ENCODE results near the gene CNTN6. TPM values are rescaled to one million over a fixed set of nuclear protein-coding genes. Genes with fewer than 3 reads are reported as not detected.

The CNTN6 gene
- polyA plus RNA-seq, 1 donor (not counting 4 experiments of a cell fraction or from before 2014, with no cell fraction given): not detected

DNA sequence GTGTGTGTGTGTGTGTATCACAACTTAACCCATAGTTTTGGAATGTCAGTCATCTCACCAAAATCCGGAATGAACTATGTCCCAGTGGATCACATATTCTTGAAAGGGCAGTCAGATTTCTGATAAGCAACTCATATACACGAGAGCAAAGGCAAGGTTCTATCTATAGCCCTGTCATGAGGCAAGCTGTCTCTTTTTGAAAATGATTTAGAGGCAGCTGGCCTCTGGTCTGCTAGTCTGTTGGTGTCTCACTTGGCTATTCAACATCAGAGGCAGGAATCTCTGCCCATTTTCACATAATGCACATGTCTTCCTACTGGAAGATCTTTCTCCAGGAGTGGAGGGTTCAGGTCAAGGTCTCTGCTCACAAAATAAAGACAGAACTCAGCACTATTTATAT lies 79.8 kb downstream of the CNTN6 start:
- FAIRE-seq (no peak), DNase-seq (ENCODE audit: low read depth, low spot score) (no peak)
- Histone ChIP-seq H3K27ac (ENCODE audit: control insufficient read depth, insufficient read depth, low read length) (no peak overlapping the region), H3K9me1 (ENCODE audit: control insufficient read depth, extremely low read depth, insufficient read depth, low read length) (no peaks in the 10 kb centered on the region), H4K20me1 (ENCODE audit: control insufficient read depth, extremely low read depth, insufficient read depth, low read length) (no peaks in the 10 kb centered on the region), H3K4me1 (ENCODE audit: control insufficient read depth, extremely low read depth, insufficient read depth, low read length) (no peaks in the 10 kb centered on the region), H3K9ac (ENCODE audit: control insufficient read depth, extremely low read depth, insufficient read depth, low read length) (no peak overlapping the region), H3K4me2 (ENCODE audit: control insufficient read depth, extremely low read depth, insufficient read depth, low read depth, low read length) (no peak overlapping the region), H3K36me3 (ENCODE audit: control insufficient read depth in 2 of 2, extremely low read depth in 1 of 2, insufficient read depth in 2 of 2, low read length in 2 of 2) (no peaks in the 10 kb centered on the region), H2AFZ (ENCODE audit: control insufficient read depth, low read length) (no peak overlapping the region), H3K4me3 (ENCODE audit: control insufficient read depth in 2 of 3, extremely low read depth in 1 of 3, insufficient read depth in 2 of 3, low read depth in 1 of 3, low read length in 3 of 3) (no peak overlapping the region), H3K9me3 (ENCODE audit: control insufficient read depth, low read depth, low read length) (no peaks in the 10 kb centered on the region), H3K27me3 (ENCODE audit: control insufficient read depth, extremely low read depth, insufficient read depth, low read length) (no peaks in the 10 kb centered on the region), H3K79me2 (ENCODE audit: control insufficient read depth, insufficient read depth, low read length) (no peaks in the 10 kb centered on the region)
- TF ChIP-seq, protein P1, sequence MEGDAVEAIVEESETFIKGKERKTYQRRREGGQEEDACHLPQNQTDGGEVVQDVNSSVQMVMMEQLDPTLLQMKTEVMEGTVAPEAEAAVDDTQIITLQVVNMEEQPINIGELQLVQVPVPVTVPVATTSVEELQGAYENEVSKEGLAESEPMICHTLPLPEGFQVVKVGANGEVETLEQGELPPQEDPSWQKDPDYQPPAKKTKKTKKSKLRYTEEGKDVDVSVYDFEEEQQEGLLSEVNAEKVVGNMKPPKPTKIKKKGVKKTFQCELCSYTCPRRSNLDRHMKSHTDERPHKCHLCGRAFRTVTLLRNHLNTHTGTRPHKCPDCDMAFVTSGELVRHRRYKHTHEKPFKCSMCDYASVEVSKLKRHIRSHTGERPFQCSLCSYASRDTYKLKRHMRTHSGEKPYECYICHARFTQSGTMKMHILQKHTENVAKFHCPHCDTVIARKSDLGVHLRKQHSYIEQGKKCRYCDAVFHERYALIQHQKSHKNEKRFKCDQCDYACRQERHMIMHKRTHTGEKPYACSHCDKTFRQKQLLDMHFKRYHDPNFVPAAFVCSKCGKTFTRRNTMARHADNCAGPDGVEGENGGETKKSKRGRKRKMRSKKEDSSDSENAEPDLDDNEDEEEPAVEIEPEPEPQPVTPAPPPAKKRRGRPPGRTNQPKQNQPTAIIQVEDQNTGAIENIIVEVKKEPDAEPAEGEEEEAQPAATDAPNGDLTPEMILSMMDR (optimal IDR thresholded peaks at IDR 0.05 in 1 of 3, IDR thresholded peaks at IDR 0.05 in 1 of 3, conservative IDR thresholded peaks at IDR 0.05 in 1 of 3; ENCODE audit: extremely low read depth in 1 of 3, insufficient read depth in 2 of 3, low read length in 3 of 3): no peak
- no peak for TF ChIP-seq EZH2 (IDR thresholded peaks at IDR 0.05; ENCODE audit: low read length)
- dilution Hi-C loops (cut with MboI; ENCODE audit: extremely low pct_ligation_motif_present, low sequenced_read_pairs): no loop called here

- TF ChIP-seq EZH2 (IDR thresholded peaks at IDR 0.05; ENCODE audit: low read length): no peak
- TF ChIP-seq, protein P1 (optimal IDR thresholded peaks at IDR 0.05 in 1 of 3, IDR thresholded peaks at IDR 0.05 in 1 of 3, conservative IDR thresholded peaks at IDR 0.05 in 1 of 3; ENCODE audit: extremely low read depth in 1 of 3, insufficient read depth in 2 of 3, low read length in 3 of 3): no peak
- H3K9me1 ChIP-seq (ENCODE audit: control insufficient read depth, extremely low read depth, insufficient read depth, low read length): no peaks in the 10 kb centered on the region
- no peaks in the 10 kb centered on the region for H3K36me3 ChIP-seq (ENCODE audit: control insufficient read depth in 2 of 2, extremely low read depth in 1 of 2, insufficient read depth in 2 of 2, low read length in 2 of 2)
- FAIRE-seq: no peak
- DNase-seq (ENCODE audit: low read depth, low spot score): no peak
- no peak overlapping the region for H3K4me2 ChIP-seq (ENCODE audit: control insufficient read depth, extremely low read depth, insufficient read depth, low read depth, low read length)
- H3K79me2 ChIP-seq (ENCODE audit: control insufficient read depth, insufficient read depth, low read length): no peaks in the 10 kb centered on the region
- no peaks in the 10 kb centered on the region for H4K20me1 ChIP-seq (ENCODE audit: control insufficient read depth, extremely low read depth, insufficient read depth, low read length)
- no peak overlapping the region for H3K27ac ChIP-seq (ENCODE audit: control insufficient read depth, insufficient read depth, low read length)
- dilution Hi-C loops (cut with MboI; ENCODE audit: extremely low pct_ligation_motif_present, low sequenced_read_pairs): no loop called here
- H3K4me1 ChIP-seq (ENCODE audit: control insufficient read depth, extremely low read depth, insufficient read depth, low read length): no peaks in the 10 kb centered on the region
- no peaks in the 10 kb centered on the region for H3K27me3 ChIP-seq (ENCODE audit: control insufficient read depth, extremely low read depth, insufficient read depth, low read length)
- no peak overlapping the region for H3K9ac ChIP-seq (ENCODE audit: control insufficient read depth, extremely low read depth, insufficient read depth, low read length)
- H3K9me3 ChIP-seq (ENCODE audit: control insufficient read depth, low read depth, low read length): no peaks in the 10 kb centered on the region
- H3K4me3 ChIP-seq (ENCODE audit: control insufficient read depth in 2 of 3, extremely low read depth in 1 of 3, insufficient read depth in 2 of 3, low read depth in 1 of 3, low read length in 3 of 3): no peak overlapping the region
- H2AFZ ChIP-seq (ENCODE audit: control insufficient read depth, low read length): no peak overlapping the region
Observed at GRCh38 chr3:1179146-1179545, 86.3 kb downstream of the CNTN6 start.

Measured in keratinocyte (primary cell).